GM19397 (cell line): ENCODE data around the gene TMEM204.
"Not testable (repeated sequence)": the region's sequence is repeated elsewhere in the genome, so short reads cannot be mapped to it uniquely, and the experiment has no call there.

Source experiments
- ATAC-seq: cut with Tn5 transposase; IDR thresholded peaks from one replicate; pipeline ENCODE4 v1.9.1; 2021; ENCODE audit warnings: mild to moderate bottlenecking, moderate library complexity; ENCODE audit not compliant: unreplicated experiment

Gene TMEM204

GRCh38 chr16:1581804-1582203 lies 48.3 kb downstream of the TMEM204 start:
- no peak for ATAC-seq

DNA sequence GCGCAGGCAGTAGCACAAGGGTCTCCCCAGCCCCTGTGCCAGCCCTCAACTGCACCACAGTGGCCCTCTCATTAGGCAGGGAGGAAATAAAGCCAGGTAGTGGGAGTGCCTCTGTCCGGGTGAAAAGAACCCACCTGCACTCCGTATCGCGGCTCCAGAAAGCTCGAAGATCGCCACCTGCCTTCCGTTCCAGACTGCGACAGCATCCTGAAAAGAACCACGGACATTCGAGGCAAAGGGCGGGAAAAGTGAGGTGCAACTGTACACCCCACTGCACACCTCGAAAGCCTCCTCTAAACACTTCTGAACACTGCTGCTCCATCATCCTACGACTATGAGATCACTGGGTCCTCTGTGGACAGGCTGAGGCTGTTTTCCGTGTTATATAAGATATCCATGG lies 49.7 kb downstream of the TMEM204 start:
- ATAC-seq: no peak

DNA sequence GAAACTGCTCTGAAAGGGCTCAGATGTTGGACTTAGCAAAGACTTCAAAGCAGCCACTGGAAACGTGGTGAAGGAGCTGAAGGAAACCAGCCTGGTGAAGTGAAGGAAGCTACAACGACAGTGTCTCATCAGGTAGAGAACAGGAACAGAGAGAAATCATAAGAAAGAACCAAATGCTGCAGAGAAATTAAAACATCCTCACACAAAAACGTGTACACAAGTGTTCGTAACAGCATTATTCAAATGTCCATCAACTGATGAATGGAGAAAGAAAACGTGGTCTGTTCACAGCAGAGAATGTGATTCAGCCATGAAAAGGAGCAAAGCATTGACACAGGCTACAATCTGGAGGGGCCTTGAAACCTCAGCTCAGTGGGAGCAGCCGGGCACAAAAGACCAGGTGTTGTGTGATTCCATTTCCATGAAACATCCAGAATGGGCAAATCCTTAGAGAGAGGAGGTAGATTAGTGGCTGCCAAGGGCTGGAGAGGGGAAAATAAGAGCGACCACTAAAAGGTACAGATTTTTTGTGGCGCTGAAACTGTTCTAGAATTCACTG lies 51.5 kb downstream of the TMEM204 start:
- ATAC-seq: no peak

DNA sequence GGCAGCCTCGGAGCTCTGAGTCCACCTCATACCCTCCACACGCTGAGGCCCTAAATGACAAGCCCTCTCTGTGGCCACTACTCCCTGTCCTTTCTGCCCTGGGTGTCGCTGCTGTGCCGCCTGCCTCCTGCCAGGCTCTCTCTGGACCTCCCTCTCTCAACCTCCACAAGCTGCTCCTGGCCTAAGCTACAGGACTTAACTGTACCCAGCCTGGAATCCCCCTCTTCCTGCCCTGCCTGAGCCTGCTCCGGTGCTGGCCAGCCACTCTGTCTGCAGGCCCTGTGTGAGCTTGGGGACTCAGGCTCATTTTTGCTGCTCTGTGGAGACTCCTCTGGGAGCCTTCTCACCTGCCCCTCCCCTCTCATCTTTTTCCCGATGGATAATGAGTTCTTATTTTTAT lies 56.9 kb downstream of the TMEM204 start:
- no peak for ATAC-seq

DNA sequence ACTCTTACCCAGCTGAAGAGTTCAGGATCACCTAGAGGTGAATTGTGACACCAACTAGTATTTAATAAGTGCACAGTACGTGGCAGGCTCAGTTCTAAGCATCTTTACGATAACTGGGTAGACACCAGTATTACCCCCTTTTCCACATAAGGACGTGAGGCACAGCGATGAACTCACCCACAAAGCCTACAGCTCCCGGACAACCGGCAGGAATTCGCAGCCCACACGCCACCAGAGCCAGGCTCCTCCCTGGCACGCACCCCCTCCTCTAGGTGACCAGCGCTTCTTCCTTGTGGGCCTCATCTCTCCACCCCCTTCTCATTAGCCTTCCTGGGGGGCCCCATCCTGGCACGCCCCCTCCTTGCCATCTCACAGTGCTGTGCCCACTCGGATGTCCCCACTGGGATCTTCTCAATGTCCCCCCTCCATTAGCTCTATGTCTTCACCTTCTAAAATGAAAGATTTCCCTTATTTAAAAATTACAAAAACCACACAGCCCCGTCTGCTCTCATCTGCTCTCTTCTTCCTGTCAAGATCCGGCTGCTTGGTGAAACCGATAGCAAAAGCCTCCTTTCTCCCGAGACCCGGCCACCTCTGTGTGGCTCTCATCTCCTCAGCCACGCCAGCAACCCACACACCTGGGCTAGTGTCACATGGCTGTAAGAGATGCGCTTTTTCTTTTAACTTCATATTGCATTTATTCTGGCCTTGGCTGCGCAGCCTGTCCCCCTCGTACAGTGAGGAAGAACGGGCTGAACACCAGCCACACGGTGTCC lies 57.7 kb downstream of the TMEM204 start:
- no peak for ATAC-seq

DNA sequence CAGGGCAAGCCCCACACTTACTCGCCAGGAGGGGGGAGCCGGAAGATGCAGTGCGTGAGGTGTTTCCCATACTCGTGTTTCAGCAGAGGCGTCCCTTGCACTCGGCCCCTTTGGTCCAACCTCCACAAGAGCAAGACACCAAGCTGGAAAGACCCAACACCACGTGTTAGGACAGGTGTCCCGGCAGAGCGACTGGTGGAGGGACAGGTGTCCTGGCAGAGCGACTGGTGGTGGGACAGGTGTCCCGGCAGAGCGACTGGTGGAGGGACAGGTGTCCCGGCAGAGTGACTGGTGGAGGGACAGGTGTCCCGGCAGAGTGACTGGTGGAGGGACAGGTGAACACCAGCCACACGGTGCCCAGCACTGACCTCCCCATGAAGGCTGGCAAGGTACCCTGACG lies 59.0 kb downstream of the TMEM204 start:
- no peak for ATAC-seq

- not testable (repeated sequence) for ATAC-seq
Observed at GRCh38 chr16:1595511-1595910, 62.0 kb downstream of the TMEM204 start.

- no peak for ATAC-seq
Observed at GRCh38 chr16:1596516-1596915, 63.0 kb downstream of the TMEM204 start.

DNA sequence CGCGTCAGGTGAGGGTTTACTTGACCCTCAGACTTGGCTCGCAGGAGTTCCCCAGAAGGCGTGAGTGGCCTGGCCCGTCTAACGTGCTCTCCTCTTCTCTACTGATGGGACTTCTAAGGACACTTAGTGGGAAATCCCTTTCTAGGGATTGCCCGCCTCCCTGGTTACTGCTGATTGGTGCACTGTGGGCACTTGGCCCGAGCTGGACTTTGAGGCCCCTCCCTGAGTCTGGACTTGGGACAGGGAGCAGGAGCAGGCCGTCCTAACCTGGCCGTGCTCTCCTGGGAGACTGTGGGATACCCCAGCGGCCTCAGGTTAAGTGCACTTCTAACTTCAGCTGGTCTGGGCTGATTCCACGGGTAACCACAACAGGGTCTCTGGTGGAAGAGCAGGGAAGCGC lies 63.7 kb downstream of the TMEM204 start:
- no peak for ATAC-seq

DNA sequence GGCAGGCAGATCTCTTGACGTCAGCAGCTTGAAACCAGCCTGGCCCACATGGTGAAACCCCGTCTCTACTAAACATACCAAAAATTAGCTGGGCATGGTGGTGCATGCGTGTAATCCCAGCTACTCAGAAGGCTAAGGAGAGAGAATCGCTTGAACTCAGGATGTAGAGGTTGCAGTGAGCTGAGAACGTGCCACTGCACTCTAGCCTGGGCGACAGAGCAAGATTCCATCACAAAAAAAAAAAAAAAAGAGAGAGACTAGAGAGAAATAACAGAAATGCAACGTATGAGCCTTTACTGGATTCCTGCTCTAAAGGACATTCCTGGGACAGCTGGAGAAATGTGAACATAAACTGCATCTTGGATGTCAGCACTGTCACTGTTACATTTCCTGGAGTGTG lies 67.6 kb downstream of the TMEM204 start:
- no peak for ATAC-seq

GRCh38 chr16:1601489-1601888 lies 68.0 kb downstream of the TMEM204 start:
- ATAC-seq: no peak

- no peak for ATAC-seq
Observed at GRCh38 chr16:1602285-1602684, 68.8 kb downstream of the TMEM204 start.
